Activated naive CD8-positive, alpha-beta T cell (primary cell): ENCODE results near the gene ENDOD1.
"Not testable (repeated sequence)": the region's sequence is repeated elsewhere in the genome, so short reads cannot be mapped to it uniquely, and the experiment has no call there.

Source experiments
- H3K27ac Mint-ChIP-seq: one replicate; pipeline ENCODE4 v1.8.0; 2021; ENCODE audit warnings: mixed read lengths
- H3K27me3 Mint-ChIP-seq: one replicate; pipeline ENCODE4 v1.8.0; 2021; ENCODE audit warnings: mixed read lengths
- H3K36me3 Mint-ChIP-seq: one replicate; pipeline ENCODE4 v1.8.0; 2021; ENCODE audit warnings: mixed read lengths
- H3K4me1 Mint-ChIP-seq: one replicate; pipeline ENCODE4 v1.8.0; 2021; ENCODE audit warnings: low read depth, mixed read lengths
- H3K4me3 Mint-ChIP-seq: one replicate; pipeline ENCODE4 v1.8.0; 2021; ENCODE audit warnings: mild to moderate bottlenecking, mixed read lengths
- H3K9me3 Mint-ChIP-seq: one replicate; pipeline ENCODE4 v1.8.0; 2021; ENCODE audit warnings: low read depth, mixed read lengths

The ENDOD1 gene

DNA sequence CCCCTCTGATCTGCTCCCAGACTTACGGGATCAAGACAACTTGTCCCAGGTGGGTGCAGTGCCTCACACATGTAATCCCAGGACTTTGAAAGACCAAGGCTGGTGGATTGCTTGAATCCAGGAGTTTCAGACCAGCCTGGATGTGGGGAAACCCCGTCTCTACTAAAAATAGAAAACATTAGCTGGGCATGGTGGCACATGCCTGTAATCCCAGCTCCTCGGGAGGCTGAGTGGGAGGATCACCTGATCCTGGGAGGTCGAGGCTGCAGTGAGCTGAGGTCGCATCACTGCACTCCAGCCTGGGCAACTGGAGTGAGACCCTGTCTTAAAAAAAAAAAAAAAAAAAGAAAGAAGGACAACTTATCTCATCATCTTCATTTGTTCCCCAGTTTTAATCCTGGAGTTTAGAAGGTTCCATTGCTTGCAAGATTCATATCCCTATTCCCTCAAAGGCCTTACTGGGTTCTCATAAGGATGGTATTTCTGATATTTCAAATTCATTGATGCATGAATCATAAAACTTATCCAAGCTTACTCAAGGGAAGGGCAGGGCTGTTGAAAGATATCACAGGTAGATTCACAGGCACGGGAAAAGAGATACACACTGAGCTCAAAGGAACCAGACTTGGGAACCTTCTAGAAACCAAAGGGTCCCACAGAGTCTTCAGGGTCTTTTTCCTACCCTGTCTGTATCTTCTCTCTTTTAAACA, 14.6 kb downstream of the ENDOD1 start:
- no peaks in the 10 kb centered on the region for H3K27me3 Mint-ChIP-seq
- peaks cover 5% of the 10 kb centered on the region for H3K36me3 Mint-ChIP-seq
- no peaks in the 10 kb centered on the region for H3K9me3 Mint-ChIP-seq
- H3K27ac Mint-ChIP-seq, result no peak overlapping the region
- peaks cover 7% of the 10 kb centered on the region for H3K4me1 Mint-ChIP-seq
- H3K4me3 Mint-ChIP-seq, result no peak overlapping the region

DNA sequence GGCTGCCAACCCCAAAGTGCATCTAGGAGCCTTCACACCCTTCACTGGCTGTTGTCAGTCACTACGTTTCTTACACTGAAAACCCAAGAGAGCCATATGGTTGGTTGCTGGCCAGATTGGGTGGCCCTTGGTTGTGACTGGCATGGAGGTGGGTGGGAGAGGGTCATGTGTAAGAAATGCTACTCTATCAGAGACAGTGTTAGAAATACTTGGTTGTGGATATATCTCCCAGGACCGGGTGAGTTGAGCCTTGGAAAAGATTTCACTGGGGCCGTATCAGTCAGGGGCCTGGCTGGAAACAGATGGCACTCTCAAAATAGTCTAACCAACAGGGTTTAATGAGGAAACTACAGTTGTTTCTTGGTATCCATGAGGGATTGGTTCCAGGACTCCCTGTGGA, 15.2 kb downstream of the ENDOD1 start:
- no peaks in the 10 kb centered on the region for H3K27me3 Mint-ChIP-seq
- no peak overlapping the region for H3K4me3 Mint-ChIP-seq
- no peaks in the 10 kb centered on the region for H3K9me3 Mint-ChIP-seq
- H3K27ac Mint-ChIP-seq, result no peak overlapping the region
- peaks cover 8% of the 10 kb centered on the region for H3K36me3 Mint-ChIP-seq
- peaks cover 7% of the 10 kb centered on the region for H3K4me1 Mint-ChIP-seq

DNA sequence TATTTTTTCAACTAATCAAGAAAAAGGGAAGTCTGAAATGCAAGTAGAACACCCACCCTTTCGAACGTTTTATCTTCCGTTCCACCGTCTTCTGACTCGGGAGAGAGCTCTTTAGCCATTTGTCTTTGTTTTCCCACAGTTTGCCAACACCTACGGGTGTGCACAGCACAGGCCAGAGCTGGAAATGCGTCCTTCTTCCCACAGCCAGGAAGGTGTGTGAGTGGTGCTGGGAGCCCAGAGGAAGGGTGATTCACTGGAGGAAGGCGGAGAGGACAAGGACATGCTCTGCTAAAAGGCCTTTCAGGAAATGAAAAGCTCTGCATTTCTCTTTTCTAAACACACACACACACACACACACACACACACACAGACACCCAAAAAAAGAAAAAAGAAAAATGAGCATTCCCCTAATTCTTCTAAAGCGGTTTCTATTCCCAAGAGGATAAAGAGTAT, 18.5 kb downstream of the ENDOD1 start:
- no peaks in the 10 kb centered on the region for H3K27me3 Mint-ChIP-seq
- no peak overlapping the region for H3K4me3 Mint-ChIP-seq
- peaks cover 9% of the 10 kb centered on the region for H3K4me1 Mint-ChIP-seq
- H3K36me3 Mint-ChIP-seq, result peaks cover 16% of the 10 kb centered on the region
- H3K9me3 Mint-ChIP-seq, result peaks cover under 1% of the 10 kb centered on the region
- no peak overlapping the region for H3K27ac Mint-ChIP-seq

DNA sequence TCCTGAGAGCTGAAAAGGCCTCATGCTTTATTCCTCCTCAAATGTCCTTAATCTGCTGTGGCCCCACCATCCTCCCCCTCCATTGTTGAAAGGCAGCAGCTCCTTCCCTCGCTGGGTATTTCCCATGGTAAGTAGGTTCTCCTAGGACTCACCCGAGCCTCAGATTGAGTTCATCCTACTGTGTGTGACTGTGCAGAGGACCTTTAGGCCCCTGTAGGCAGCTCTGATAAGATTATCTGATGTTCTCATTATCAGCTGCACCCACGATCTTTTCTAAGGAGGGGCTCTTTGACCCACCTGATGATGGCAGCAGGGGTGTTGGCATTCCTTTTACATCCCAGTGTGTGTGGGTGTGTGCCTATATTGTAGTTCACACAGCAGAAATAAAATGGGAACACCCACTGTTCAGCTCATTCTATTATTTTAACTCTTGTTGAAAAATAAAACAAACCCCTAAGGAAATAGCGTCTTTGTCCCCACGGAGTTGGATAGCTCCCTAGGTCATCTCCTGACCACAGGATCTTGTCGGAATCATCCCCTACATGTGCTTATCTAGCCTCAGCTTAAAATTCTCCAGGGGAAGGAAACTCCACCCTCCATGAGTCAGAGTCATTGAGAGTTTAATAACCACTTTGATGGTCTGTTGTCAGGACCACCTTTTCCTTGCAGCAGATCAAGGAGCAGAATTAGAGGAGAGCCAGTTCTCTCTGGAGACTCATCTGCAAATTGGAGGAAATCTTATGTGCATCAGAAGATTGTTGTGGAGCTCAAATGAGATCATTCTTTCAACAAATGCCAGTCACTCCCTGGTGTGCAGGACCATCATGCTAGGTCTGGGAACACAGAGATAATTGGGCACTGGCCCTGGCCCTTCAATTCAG, 19.3 kb downstream of the ENDOD1 start:
- no peak overlapping the region for H3K4me3 Mint-ChIP-seq
- H3K27ac Mint-ChIP-seq, result no peak overlapping the region
- peaks cover 23% of the 10 kb centered on the region for H3K36me3 Mint-ChIP-seq
- H3K27me3 Mint-ChIP-seq, result no peaks in the 10 kb centered on the region
- H3K9me3 Mint-ChIP-seq, result peaks cover 3% of the 10 kb centered on the region
- peaks cover 9% of the 10 kb centered on the region for H3K4me1 Mint-ChIP-seq

DNA sequence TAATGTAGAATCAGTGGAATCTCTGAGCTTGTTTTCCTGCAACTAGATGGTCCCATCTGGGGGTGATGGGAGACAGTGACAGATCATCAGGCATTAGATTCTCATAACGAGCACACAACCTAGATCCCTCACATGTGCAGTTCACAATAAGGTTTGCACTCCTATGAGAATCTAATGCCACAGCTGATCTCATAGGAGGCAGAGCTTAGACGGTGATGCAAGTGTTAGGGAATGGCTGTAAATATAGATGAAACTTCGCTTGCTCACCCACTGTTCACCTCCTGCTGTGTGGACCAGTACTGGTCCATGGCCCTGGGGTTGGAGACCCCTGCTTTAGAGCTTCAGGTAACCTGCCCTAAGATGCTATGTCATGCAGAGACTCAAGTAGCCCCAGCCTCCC, 21.8 kb downstream of the ENDOD1 start:
- not testable (repeated sequence) for H3K4me3 Mint-ChIP-seq, H3K4me1 Mint-ChIP-seq, H3K27me3 Mint-ChIP-seq, H3K9me3 Mint-ChIP-seq, H3K27ac Mint-ChIP-seq
- peaks cover 22% of the 10 kb centered on the region for H3K36me3 Mint-ChIP-seq

DNA sequence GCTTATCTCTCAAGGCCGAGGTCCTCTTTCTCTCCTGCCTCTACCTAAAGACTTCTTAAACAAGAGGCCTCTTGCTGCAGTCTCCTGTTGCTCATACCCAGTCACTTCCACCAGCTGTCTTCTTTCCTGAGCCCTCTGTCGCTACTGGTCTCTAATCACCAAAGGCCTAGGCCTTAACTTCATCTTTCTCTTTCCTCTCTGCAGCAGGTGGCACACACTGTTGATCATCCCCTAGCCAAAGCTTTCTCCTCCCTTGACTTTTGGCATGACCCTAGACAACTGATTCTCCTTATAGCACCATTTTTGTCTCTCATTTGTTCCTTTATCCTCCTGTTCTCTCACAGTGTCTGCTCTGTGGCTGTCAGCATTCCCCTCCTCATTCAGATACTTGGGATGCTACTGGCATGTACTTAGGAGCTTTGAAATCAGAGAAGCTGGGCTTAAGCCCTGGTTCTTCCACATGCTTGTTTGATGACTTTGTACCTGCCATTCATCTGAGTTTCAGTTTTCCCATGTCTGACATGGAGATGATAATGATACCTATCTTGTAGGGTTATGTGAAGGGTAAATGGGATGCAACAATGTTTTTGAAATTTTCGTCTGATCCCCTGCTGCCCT, 22.4 kb downstream of the ENDOD1 start:
- H3K36me3 Mint-ChIP-seq, result peaks cover 22% of the 10 kb centered on the region
- no peaks in the 10 kb centered on the region for H3K27me3 Mint-ChIP-seq
- no peak overlapping the region for H3K27ac Mint-ChIP-seq
- peaks cover 3% of the 10 kb centered on the region for H3K9me3 Mint-ChIP-seq
- H3K4me3 Mint-ChIP-seq, result no peak overlapping the region
- H3K4me1 Mint-ChIP-seq, result peaks cover 4% of the 10 kb centered on the region

DNA sequence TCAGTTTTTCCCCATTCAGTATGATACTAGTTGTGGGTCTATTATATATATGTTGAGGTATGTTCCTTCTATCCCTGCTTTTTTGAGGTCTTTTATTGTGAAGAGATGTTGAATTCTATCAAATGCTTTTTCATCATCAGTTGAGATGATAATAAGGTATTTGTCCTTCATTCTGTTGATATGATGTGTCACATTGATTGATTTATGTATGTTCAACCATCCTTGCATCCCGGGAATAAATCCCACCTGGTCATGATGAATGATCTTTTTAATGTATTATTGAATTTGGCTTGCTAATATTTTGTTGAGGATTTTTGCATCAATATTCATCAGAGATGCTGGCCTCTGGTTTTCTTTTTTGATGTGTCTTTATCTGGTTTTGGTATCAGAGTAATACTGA, 26.0 kb downstream of the ENDOD1 start:
- Mint-ChIP-seq H3K4me1 (peaks cover 2% of the 10 kb centered on the region), H3K36me3 (peaks cover 18% of the 10 kb centered on the region), H3K9me3 (peaks cover 3% of the 10 kb centered on the region), H3K4me3 (no peak overlapping the region), H3K27ac (no peak overlapping the region), H3K27me3 (no peaks in the 10 kb centered on the region)

DNA sequence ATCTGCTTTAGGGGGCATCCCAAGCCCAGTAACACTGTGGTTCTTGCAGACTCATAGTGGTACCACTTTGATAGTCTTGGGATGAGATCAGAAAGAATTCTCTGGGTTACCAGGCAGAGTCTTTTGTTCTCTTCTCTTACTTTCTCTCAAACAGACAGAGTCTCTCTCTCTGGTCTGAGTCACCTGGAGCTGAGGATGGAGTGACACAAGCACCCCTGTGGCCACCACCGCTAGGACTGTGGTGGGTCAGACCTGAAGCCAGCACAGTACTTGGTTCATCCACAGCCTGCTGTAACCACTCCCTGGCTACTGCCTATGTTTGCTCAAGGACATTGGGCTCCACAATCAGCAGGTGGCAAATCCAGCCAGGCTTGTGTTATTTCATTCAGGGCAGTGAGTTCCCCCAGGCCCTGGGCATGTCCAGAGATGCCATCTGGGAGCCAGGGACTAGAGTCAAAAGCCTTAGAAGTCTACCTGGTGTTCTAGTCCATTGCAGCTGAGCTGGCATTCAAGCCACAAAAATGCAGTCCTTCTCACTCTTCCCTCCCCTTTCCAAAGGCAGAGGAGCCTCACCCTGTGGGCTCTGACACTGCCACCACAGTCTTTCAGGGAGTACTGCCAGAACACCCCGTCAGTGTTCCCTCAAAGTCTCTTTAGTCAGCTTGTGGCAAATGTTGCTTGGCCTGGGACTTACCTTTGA, 29.9 kb downstream of the ENDOD1 start:
- peaks cover 9% of the 10 kb centered on the region for H3K36me3 Mint-ChIP-seq
- no peaks in the 10 kb centered on the region for H3K27me3 Mint-ChIP-seq
- no peak overlapping the region for H3K4me3 Mint-ChIP-seq
- H3K4me1 Mint-ChIP-seq, result no peaks in the 10 kb centered on the region
- H3K9me3 Mint-ChIP-seq, result no peaks in the 10 kb centered on the region
- H3K27ac Mint-ChIP-seq, result no peak overlapping the region

DNA sequence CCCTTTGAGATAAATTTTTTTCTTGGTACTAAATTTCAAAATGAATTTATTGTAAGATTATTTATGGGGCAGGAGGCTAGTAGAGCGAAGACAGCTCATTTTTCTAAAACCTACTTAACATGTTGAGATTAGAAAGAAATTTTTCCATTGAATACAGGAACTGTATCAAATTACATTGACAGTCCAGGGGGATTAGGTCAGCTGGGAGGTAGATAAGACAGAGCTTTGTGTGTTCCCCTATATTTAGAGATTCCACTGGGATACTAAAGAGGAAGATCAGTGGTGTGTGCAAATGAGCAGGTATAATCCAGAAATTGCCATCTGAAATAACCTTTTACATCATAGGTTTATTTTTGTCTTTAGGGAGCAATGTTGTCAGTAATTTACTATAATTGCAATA, 32.1 kb downstream of the ENDOD1 start:
- Mint-ChIP-seq H3K4me1 (no peaks in the 10 kb centered on the region), H3K9me3 (no peaks in the 10 kb centered on the region), H3K36me3 (peaks cover 9% of the 10 kb centered on the region), H3K27ac (no peak overlapping the region), H3K4me3 (no peak overlapping the region), H3K27me3 (no peaks in the 10 kb centered on the region)

DNA sequence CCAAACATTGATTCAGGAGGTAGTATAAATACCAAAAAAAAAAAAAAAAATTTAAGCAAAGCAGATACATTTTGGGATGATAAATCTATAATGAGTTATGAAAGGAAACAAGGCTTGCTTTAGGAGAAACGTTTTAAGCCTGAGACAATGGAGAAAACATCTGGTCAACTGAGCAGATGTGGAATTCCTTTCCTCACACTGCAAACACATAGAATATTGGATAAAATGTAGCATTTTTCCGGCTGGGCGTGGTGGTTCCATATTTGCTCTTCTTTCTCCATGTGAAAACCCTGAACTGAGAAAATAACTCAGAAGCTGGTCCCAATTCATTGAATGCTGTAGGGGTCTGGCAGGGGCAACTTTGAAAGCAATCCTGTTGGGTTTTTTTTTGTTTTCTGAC, 33.9 kb downstream of the ENDOD1 start:
- no peaks in the 10 kb centered on the region for H3K4me1 Mint-ChIP-seq
- H3K9me3 Mint-ChIP-seq, result no peaks in the 10 kb centered on the region
- H3K27me3 Mint-ChIP-seq, result no peaks in the 10 kb centered on the region
- no peak overlapping the region for H3K4me3 Mint-ChIP-seq
- peaks cover 9% of the 10 kb centered on the region for H3K36me3 Mint-ChIP-seq
- no peak overlapping the region for H3K27ac Mint-ChIP-seq

DNA sequence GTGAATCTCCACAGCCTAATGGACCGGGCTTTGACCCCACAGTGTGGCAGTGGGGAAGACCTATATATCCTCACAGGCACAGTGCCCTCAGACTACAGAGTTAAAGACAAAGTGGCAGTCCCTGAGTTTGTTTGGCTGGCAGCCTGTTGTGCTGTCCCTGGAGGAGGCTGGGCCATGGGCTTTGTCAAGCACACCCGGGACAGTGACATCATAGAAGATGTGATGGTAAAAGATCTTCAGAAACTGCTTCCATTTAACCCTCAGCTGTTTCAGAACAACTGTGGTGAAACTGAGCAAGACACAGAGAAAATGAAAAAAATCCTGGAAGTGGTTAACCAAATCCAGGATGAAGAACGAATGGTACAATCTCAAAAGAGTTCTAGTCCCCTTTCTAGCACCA, 39.0 kb downstream of the ENDOD1 start:
- Mint-ChIP-seq H3K4me3 (no peak overlapping the region), H3K36me3 (peaks cover 22% of the 10 kb centered on the region), H3K27ac (no peak overlapping the region), H3K9me3 (no peaks in the 10 kb centered on the region), H3K27me3 (no peaks in the 10 kb centered on the region), H3K4me1 (no peaks in the 10 kb centered on the region)

DNA sequence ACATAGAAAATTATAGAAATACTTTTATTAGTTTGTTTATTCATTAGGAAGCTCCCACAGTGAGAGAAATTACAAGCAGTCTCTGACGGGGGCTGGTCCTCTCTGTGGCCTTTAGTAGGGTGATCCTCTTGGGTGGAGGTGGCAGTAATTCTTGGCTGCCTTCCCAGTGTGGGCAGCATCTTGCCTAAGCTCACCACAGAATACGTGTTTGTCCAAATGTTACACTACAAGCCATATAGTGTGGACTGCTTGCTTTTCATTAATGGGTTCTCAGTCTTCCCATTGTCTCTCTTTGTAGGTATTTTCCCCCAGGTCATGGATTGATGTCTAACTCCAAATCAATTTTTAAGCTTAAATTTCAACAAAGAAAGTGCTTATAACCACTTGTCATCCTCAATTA, 43.3 kb downstream of the ENDOD1 start:
- H3K27me3 Mint-ChIP-seq, result no peaks in the 10 kb centered on the region
- H3K4me1 Mint-ChIP-seq, result no peaks in the 10 kb centered on the region
- peaks cover 20% of the 10 kb centered on the region for H3K36me3 Mint-ChIP-seq
- H3K9me3 Mint-ChIP-seq, result no peaks in the 10 kb centered on the region
- H3K4me3 Mint-ChIP-seq, result no peak overlapping the region
- H3K27ac Mint-ChIP-seq, result no peak overlapping the region

DNA sequence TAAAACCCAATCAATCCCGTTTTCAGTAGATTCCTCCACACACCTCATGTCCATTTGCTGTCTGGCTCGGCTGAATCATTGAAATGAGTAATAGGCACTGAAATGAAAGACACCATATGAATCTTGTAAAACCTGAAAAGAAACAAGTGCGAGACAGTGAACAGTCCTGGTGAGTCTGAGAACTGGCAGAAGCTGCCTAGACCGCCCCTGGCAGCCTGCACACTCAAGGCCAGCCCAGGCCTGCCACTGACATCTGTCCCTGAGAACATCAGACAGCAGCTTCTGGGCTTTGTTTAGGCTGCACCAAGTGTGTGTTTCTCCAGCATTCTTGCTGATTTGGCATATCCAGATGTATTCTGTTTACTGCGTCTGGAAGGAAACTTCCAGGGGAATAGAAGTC, 44.8 kb downstream of the ENDOD1 start:
- Mint-ChIP-seq H3K4me3 (no peak overlapping the region), H3K36me3 (peaks cover 12% of the 10 kb centered on the region), H3K27ac (no peak overlapping the region), H3K4me1 (no peaks in the 10 kb centered on the region), H3K27me3 (no peaks in the 10 kb centered on the region), H3K9me3 (no peaks in the 10 kb centered on the region)

DNA sequence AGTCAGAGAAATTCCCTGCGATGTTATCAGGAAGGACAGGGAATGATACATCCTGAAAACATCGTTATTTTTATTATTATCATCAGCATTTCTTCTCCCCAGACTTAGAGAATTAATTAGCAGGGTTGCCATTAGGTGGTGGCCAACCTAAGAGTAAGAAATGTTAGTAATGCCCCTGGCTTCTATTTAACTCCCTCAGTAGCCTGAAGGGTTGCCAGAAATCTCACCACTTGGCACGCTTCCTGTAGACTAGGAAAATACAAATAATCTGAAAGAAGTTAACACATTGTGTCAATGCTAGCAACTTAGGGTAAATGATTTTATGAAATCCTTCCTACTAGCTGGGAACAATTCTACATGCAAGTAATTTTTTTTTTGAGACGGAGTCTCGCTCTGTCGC, 45.5 kb downstream of the ENDOD1 start:
- H3K27ac Mint-ChIP-seq, result no peak overlapping the region
- no peaks in the 10 kb centered on the region for H3K4me1 Mint-ChIP-seq
- H3K4me3 Mint-ChIP-seq, result no peak overlapping the region
- H3K36me3 Mint-ChIP-seq, result peaks cover 11% of the 10 kb centered on the region
- no peaks in the 10 kb centered on the region for H3K27me3 Mint-ChIP-seq
- no peaks in the 10 kb centered on the region for H3K9me3 Mint-ChIP-seq

DNA sequence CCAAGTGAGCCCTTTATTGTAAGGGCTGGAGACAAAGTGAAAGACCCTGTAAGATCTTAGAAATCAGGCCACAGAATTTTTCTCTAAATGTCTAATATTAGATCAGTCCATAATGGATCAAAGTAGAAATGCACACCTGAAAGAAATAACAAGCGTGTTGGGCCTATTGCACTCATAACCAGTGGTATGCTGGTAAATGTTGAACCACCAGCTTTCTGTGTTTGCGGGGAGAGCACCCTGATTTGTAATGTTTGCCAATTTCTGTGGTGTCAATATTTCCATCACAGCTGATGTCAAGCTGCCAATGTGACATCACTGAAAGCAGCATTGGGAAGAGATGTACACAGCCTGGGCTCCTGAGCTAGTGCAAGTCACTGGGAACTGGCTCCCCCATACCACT, 46.2 kb downstream of the ENDOD1 start:
- H3K27me3 Mint-ChIP-seq, result no peaks in the 10 kb centered on the region
- no peak overlapping the region for H3K27ac Mint-ChIP-seq
- H3K36me3 Mint-ChIP-seq, result peaks cover 9% of the 10 kb centered on the region
- H3K4me1 Mint-ChIP-seq, result no peaks in the 10 kb centered on the region
- no peak overlapping the region for H3K4me3 Mint-ChIP-seq
- H3K9me3 Mint-ChIP-seq, result no peaks in the 10 kb centered on the region
